Measurements from ENCODE around the gene IQGAP3. TPM values are rescaled to one million over a fixed set of nuclear protein-coding genes. Genes with fewer than 3 reads are reported as not detected.

IQGAP3 gene
- polyA plus RNA-seq, 2 of the 4 experiments (the other 2 are of a cell fraction) = 15.6 to 17.0 TPM

- TF ChIP-seq BCL3 (IDR thresholded peaks at IDR 0.05) (no peak), NPAS2 (CRISPR knock-in tag; IDR thresholded peaks at IDR 0.05; ENCODE audit: borderline replicate concordance) (no peak), SMC3 (IDR thresholded peaks at IDR 0.05) (no peak), ZFP36 (IDR thresholded peaks at IDR 0.05; ENCODE audit: borderline replicate concordance, partially characterized antibody) (no peak)
These were observed 90.1 kb downstream of the IQGAP3 start (continued) for GRCh38 chr1:156482276-156482675.

GRCh38 chr1:156481527-156481926, 90.8 kb downstream of the IQGAP3 start:
- H3K4me1 ChIP-seq = peaks cover 25% of the 10 kb centered on the region
- no peak overlapping the region for H3K4me3 ChIP-seq
- no peak for TF ChIP-seq MAFK (IDR thresholded peaks at IDR 0.05; ENCODE audit: partially characterized antibody)
- no peak for TF ChIP-seq RFX5 (IDR thresholded peaks at IDR 0.05)
- TF ChIP-seq MAX (IDR thresholded peaks at IDR 0.05) = no peak
- TF ChIP-seq HOXA7 (CRISPR knock-in tag; IDR thresholded peaks at IDR 0.05) = no peak
- TF ChIP-seq CHD4 (IDR thresholded peaks at IDR 0.05; ENCODE audit: borderline replicate concordance) = no peak
- TF ChIP-seq HES2 (IDR thresholded peaks at IDR 0.05) = no peak
- no peak for TF ChIP-seq RNF2 (IDR thresholded peaks at IDR 0.05; ENCODE audit: borderline replicate concordance, low read depth)
- TF ChIP-seq NR3C1 (IDR thresholded peaks at IDR 0.05) = no peak
- no peak for TF ChIP-seq RCOR1 (IDR thresholded peaks at IDR 0.05; ENCODE audit: low read depth, low read length)
- TF ChIP-seq BHLHE40 (IDR thresholded peaks at IDR 0.05; ENCODE audit: low read depth, low read length) = no peak
- TF ChIP-seq RARB (CRISPR knock-in tag; IDR thresholded peaks at IDR 0.05) = no peak
- no peak for TF ChIP-seq POLR2AphosphoS2 (conservative IDR thresholded peaks at IDR 0.05; ENCODE audit: low read length)
- TF ChIP-seq EHF (CRISPR knock-in tag; IDR thresholded peaks at IDR 0.05) = no peak
- DNase-seq (ENCODE audit: low read depth in 1 of 2, low spot score in 1 of 2) (no peak), FAIRE-seq (no peak), ATAC-seq (no peak)
- 90% methylated on average over 5 of the region's 5 CpGs for WGBS (ENCODE audit: missing lambda C conversion rate)
- CTCF ChIA-PET = interaction anchor here (0.7 to 31.7 kb wide), 20 partner anchors 6 to 146 kb away, joined by 3 to 474 read pairs (median 4); partner anchors contain the start of genes MEF2D and NAXE
- POLR2A ChIA-PET = interaction anchor here (0.6 to 1.2 kb wide), 3 partner anchors 19 to 24 kb away, joined by 3 to 14 read pairs (median 3); partner anchors contain the start of gene MEF2D
- 0 out of 6 replicates have a peak overlapping the region, but pooled peaks of 1 of the 2 experiments have one; percentile 13 for H3K27ac ChIP-seq
- no peaks in the 10 kb centered on the region for H3K9me3 ChIP-seq
- H3K4me2 ChIP-seq = no peak overlapping the region

- FAIRE-seq = no peak
- ChIA-PET POLR2A (interaction anchor here (0.6 to 1.2 kb wide), 5 partner anchors 11 to 23 kb away, joined by 3 to 14 read pairs (median 5); partner anchors contain the start of gene MEF2D), CTCF (interaction anchor here (0.6 to 31.7 kb wide), 34 partner anchors 5 to 147 kb away, joined by 3 to 474 read pairs (median 4); partner anchors contain the start of genes MEF2D, NAXE and TTC24)
- Histone ChIP-seq H3K27ac (peak overlapping the region in 1 of 2 experiments; percentile 42; a peak in 2 of 6 replicates), H3K9me3 (no peaks in the 10 kb centered on the region), H3K4me1 (peaks cover 29% of the 10 kb centered on the region), H3K4me2 (no peak overlapping the region), H3K4me3 (no peak overlapping the region)
- WGBS (ENCODE audit: missing lambda C conversion rate) = 52% methylated on average over 32 of the region's 34 CpGs
- no peak for TF ChIP-seq GATA3 (IDR thresholded peaks at IDR 0.05; ENCODE audit: borderline replicate concordance)
- TF ChIP-seq RAD21 (conservative IDR thresholded peaks at IDR 0.05 in 1 of 2, IDR thresholded peaks at IDR 0.05 in 1 of 2) = peak; percentile 53 to 57
- peak; percentile 64 for TF ChIP-seq CTCF (IDR thresholded peaks at IDR 0.05)
- peak; percentile 74 for TF ChIP-seq SMC3 (IDR thresholded peaks at IDR 0.05)
- no peak for TF ChIP-seq USF2 (IDR thresholded peaks at IDR 0.05)
- no peak for TF ChIP-seq FOSL2 (IDR thresholded peaks at IDR 0.05)
- no peak for TF ChIP-seq FOSL2 (CRISPR knock-in tag; IDR thresholded peaks at IDR 0.05)
- peak; percentile 59 to 83 for DNase-seq (ENCODE audit: low read depth in 1 of 2, low spot score in 1 of 2)
- peak; percentile 36 to 78; a peak in 3 of 6 replicates for ATAC-seq
These were observed 91.8 kb downstream of the IQGAP3 start for GRCh38 chr1:156480411-156481192.
